ENCODE results near the gene NPAS2. TPM values are rescaled to one million over a fixed set of nuclear protein-coding genes. Genes with fewer than 3 reads are reported as not detected.

Gene NPAS2
- polyA plus RNA-seq, 1 donor (not counting 4 experiments of a cell fraction or from before 2014, with no cell fraction given): 17.7 TPM

DNA sequence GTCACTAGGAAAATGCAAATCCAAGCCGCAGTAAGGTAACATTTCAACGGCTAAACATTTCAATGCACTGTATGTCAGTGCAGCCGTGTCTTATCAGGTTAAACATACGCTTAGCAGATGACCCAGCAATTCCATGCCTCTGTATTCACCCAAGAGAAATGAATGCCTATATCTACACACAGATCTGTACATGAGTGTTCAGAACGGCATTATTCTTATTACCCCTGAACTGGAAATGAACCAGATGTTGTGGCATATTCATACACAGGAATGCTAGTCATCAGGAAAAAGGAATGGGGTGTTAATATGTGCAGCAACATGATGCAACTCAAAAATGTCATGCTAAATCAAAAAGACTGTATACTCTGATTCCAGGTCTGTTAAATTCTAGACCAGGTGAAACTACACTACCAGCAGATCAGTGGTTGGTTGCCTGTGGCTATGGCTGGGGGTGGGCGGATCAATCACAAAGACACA lies 101.8 kb downstream of the NPAS2 start:
- Histone ChIP-seq H3K9ac (ENCODE audit: control insufficient read depth, extremely low read depth, insufficient read depth, low read length) (no peak overlapping the region), H3K36me3 (ENCODE audit: control insufficient read depth in 2 of 2, extremely low read depth in 1 of 2, insufficient read depth in 2 of 2, low read length in 2 of 2) (peaks cover 12 to 13% of the 10 kb centered on the region in 2 experiments), H3K27ac (ENCODE audit: control insufficient read depth, insufficient read depth, low read length) (no peak overlapping the region), H3K9me1 (ENCODE audit: control insufficient read depth, extremely low read depth, insufficient read depth, low read length) (no peaks in the 10 kb centered on the region), H4K20me1 (ENCODE audit: control insufficient read depth, extremely low read depth, insufficient read depth, low read length) (no peaks in the 10 kb centered on the region), H3K27me3 (ENCODE audit: control insufficient read depth, extremely low read depth, insufficient read depth, low read length) (no peaks in the 10 kb centered on the region), H3K4me3 (ENCODE audit: control insufficient read depth in 2 of 3, extremely low read depth in 1 of 3, insufficient read depth in 2 of 3, low read depth in 1 of 3, low read length in 3 of 3) (no peak overlapping the region), H2AFZ (ENCODE audit: control insufficient read depth, low read length) (no peak overlapping the region), H3K4me2 (ENCODE audit: control insufficient read depth, extremely low read depth, insufficient read depth, low read depth, low read length) (no peak overlapping the region), H3K79me2 (ENCODE audit: control insufficient read depth, insufficient read depth, low read length) (no peaks in the 10 kb centered on the region), H3K4me1 (ENCODE audit: control insufficient read depth, extremely low read depth, insufficient read depth, low read length) (no peaks in the 10 kb centered on the region), H3K9me3 (ENCODE audit: control insufficient read depth, low read depth, low read length) (no peaks in the 10 kb centered on the region)
- no peak for TF ChIP-seq EZH2 (IDR thresholded peaks at IDR 0.05; ENCODE audit: low read length)
- no peak for TF ChIP-seq CTCF (optimal IDR thresholded peaks at IDR 0.05 in 1 of 3, IDR thresholded peaks at IDR 0.05 in 1 of 3, conservative IDR thresholded peaks at IDR 0.05 in 1 of 3; ENCODE audit: extremely low read depth in 1 of 3, insufficient read depth in 2 of 3, low read length in 3 of 3)
- dilution Hi-C loops (cut with MboI; ENCODE audit: extremely low pct_ligation_motif_present, low sequenced_read_pairs): no loop called here
- DNase-seq (ENCODE audit: low read depth, low spot score): no peak
- no peak for FAIRE-seq

GRCh38 chr2:100923461-100924060 lies 103.6 kb downstream of the NPAS2 start:
- Histone ChIP-seq H3K4me2 (ENCODE audit: control insufficient read depth, extremely low read depth, insufficient read depth, low read depth, low read length) (no peak overlapping the region), H3K36me3 (ENCODE audit: control insufficient read depth in 2 of 2, extremely low read depth in 1 of 2, insufficient read depth in 2 of 2, low read length in 2 of 2) (peaks cover 13 to 15% of the 10 kb centered on the region in 2 experiments), H3K27me3 (ENCODE audit: control insufficient read depth, extremely low read depth, insufficient read depth, low read length) (no peaks in the 10 kb centered on the region), H3K9me3 (ENCODE audit: control insufficient read depth, low read depth, low read length) (no peaks in the 10 kb centered on the region), H3K9me1 (ENCODE audit: control insufficient read depth, extremely low read depth, insufficient read depth, low read length) (no peaks in the 10 kb centered on the region), H3K4me3 (ENCODE audit: control insufficient read depth in 2 of 3, extremely low read depth in 1 of 3, insufficient read depth in 2 of 3, low read depth in 1 of 3, low read length in 3 of 3) (no peak overlapping the region), H3K27ac (ENCODE audit: control insufficient read depth, insufficient read depth, low read length) (no peak overlapping the region), H4K20me1 (ENCODE audit: control insufficient read depth, extremely low read depth, insufficient read depth, low read length) (no peaks in the 10 kb centered on the region), H3K4me1 (ENCODE audit: control insufficient read depth, extremely low read depth, insufficient read depth, low read length) (no peaks in the 10 kb centered on the region), H2AFZ (ENCODE audit: control insufficient read depth, low read length) (no peak overlapping the region), H3K9ac (ENCODE audit: control insufficient read depth, extremely low read depth, insufficient read depth, low read length) (no peak overlapping the region), H3K79me2 (ENCODE audit: control insufficient read depth, insufficient read depth, low read length) (no peaks in the 10 kb centered on the region)
- dilution Hi-C loops (cut with MboI; ENCODE audit: extremely low pct_ligation_motif_present, low sequenced_read_pairs): no loop called here
- no peak for FAIRE-seq
- DNase-seq (ENCODE audit: low read depth, low spot score): no peak
- no peak for TF ChIP-seq CTCF (optimal IDR thresholded peaks at IDR 0.05 in 1 of 3, IDR thresholded peaks at IDR 0.05 in 1 of 3, conservative IDR thresholded peaks at IDR 0.05 in 1 of 3; ENCODE audit: extremely low read depth in 1 of 3, insufficient read depth in 2 of 3, low read length in 3 of 3)
- no peak for TF ChIP-seq EZH2 (IDR thresholded peaks at IDR 0.05; ENCODE audit: low read length)

All from keratinocyte (primary cell).